Upper lobe of left lung (tissue), 6 donors: ENCODE measurements around the gene ME3. TPM values are rescaled to one million over a fixed set of nuclear protein-coding genes. Genes with fewer than 3 reads are reported as not detected.

Experiments used
- ATAC-seq, 2 donors: fragments of 200-7000 bp; cut with Tn5 transposase; one replicate each; pipeline ENCODE4 v1.9.1; 2022; ENCODE audit warnings: mild to moderate bottlenecking in 2 of 2, moderate library complexity in 2 of 2; ENCODE audit not compliant: low FRiP score in 2 of 2
- DNase-seq, 2 donors: peaks; one replicate each; pipeline ENCODE4 v3.0.0-alpha.2; 2019 to 2020
- H3K27ac ChIP-seq, 4 donors: fragments of 200-600 bp; sonication (generic); one replicate each; pipeline ENCODE4 v1.5.1; 2016 to 2019
- H3K27me3 ChIP-seq, 4 donors: fragments of 200-600 bp; sonication (generic); one replicate each; pipeline ENCODE4 v1.5.1; 2017 to 2019
- H3K36me3 ChIP-seq, 4 donors: fragments of 200-600 bp; sonication (generic); one replicate each; pipeline ENCODE4 v1.5.1; 2016 to 2019
- H3K4me1 ChIP-seq, 4 donors: fragments of 200-600 bp; sonication (generic); one replicate each; pipeline ENCODE4 v1.5.1; 2018 to 2019
- H3K4me3 ChIP-seq, 4 donors: fragments of 200-600 bp; sonication (generic); one replicate each; pipeline ENCODE4 v1.5.1; 2017 to 2019; ENCODE audit warnings: mild to moderate bottlenecking in 2 of 4, moderate library complexity in 1 of 4
- H3K9me3 ChIP-seq, 4 donors: fragments of 200-600 bp; sonication (generic); one replicate each; pipeline ENCODE4 v1.5.1; 2018 to 2019
- CTCF ChIP-seq, 6 experiments: fragments of 450-650 bp in 4 of 6; fragments of 200-600 bp in 2 of 6; sonication (generic) in 2 of 6; IDR thresholded peaks; one replicate each; pipeline ENCODE4 v1.5.1; 2016 to 2019; ENCODE audit warnings: antibody characterized with exemption in 6 of 6
- EP300 ChIP-seq, 4 donors: sonication (generic); formaldehyde crosslinking; IDR thresholded peaks; one replicate each; pipeline ENCODE4 v1.5.1; 2017; ENCODE audit warnings: antibody characterized with exemption in 4 of 4, control low read depth in 2 of 4
- POLR2A ChIP-seq, 4 donors: fragments of 450-650 bp; IDR thresholded peaks; one replicate each; pipeline ENCODE4 v1.5.1; 2016 to 2017; ENCODE audit warnings: antibody characterized with exemption in 4 of 4, mild to moderate bottlenecking in 2 of 4
- POLR2AphosphoS5 ChIP-seq, 2 donors: sonication (generic); formaldehyde crosslinking; IDR thresholded peaks; one replicate each; pipeline ENCODE4 v1.5.1; 2017; ENCODE audit warnings: antibody characterized with exemption in 2 of 2
- WGBS, 2 donors: methylation state at CpG; one replicate each; pipeline ENCODE4 v1.1.5; 2017 to 2018; 5-methylcytosine and 5-hydroxymethylcytosine counted together
- total RNA-seq, 6 donors: library from RNA; depleted of rRNA in 4 of 6; stranded (reverse); fragments of >200 nt in 4 of 6; gene quantifications; one replicate each; pipeline versions ENCODE4 v1.1.0 to v1.2.1, GENCODE V29; 2016 to 2021
- donor health status: DM: no; HTN: no; CAD: no; lungs with moderate emphysema.
- donor health status: DM: no; HTN: yes; CAD: no; lungs with severe emphysema.

ME3 gene
- total RNA-seq, 6 donors from 2014 or later: 19.5 to 56.6 (median 34.7) TPM

GRCh38 chr11:86559311-86559945, 113.0 kb downstream of the ME3 start:
- TF ChIP-seq EP300 (IDR thresholded peaks at IDR 0.05) (no peak), CTCF (IDR thresholded peaks at IDR 0.05) (no peak), POLR2A (IDR thresholded peaks at IDR 0.05) (no peak), POLR2AphosphoS5 (IDR thresholded peaks at IDR 0.05) (peak; percentile 21 to 30)
- no peak for DNase-seq
- peak; percentile 71 to 84 for ATAC-seq
- Histone ChIP-seq H3K4me3 (no peak overlapping the region), H3K4me1 (peaks cover 0 to 15% (median 10%) of the 10 kb centered on the region in 4 donors), H3K9me3 (no peaks in the 10 kb centered on the region), H3K27me3 (no peaks in the 10 kb centered on the region), H3K27ac (peak overlapping the region; percentile 60 to 82 (median 80)), H3K36me3 (no peaks in the 10 kb centered on the region)
- WGBS, 2 donors: 74 to 82% methylated on average over 7 of the region's 7 CpGs

GRCh38 chr11:86558841-86559240, 113.6 kb downstream of the ME3 start:
- Histone ChIP-seq H3K4me1 (peaks cover 0 to 15% (median 10%) of the 10 kb centered on the region in 4 donors), H3K4me3 (no peak overlapping the region), H3K27me3 (no peaks in the 10 kb centered on the region), H3K36me3 (no peaks in the 10 kb centered on the region), H3K27ac (peak overlapping the region; percentile 60 to 82 (median 80)), H3K9me3 (no peaks in the 10 kb centered on the region)
- DNase-seq (no peak), ATAC-seq (no peak)
- TF ChIP-seq POLR2AphosphoS5 (IDR thresholded peaks at IDR 0.05) (no peak), EP300 (IDR thresholded peaks at IDR 0.05) (no peak), CTCF (IDR thresholded peaks at IDR 0.05) (no peak), POLR2A (IDR thresholded peaks at IDR 0.05) (no peak)
- WGBS, 2 donors: 96 to 97% methylated on average over 2 of the region's 2 CpGs

DNA sequence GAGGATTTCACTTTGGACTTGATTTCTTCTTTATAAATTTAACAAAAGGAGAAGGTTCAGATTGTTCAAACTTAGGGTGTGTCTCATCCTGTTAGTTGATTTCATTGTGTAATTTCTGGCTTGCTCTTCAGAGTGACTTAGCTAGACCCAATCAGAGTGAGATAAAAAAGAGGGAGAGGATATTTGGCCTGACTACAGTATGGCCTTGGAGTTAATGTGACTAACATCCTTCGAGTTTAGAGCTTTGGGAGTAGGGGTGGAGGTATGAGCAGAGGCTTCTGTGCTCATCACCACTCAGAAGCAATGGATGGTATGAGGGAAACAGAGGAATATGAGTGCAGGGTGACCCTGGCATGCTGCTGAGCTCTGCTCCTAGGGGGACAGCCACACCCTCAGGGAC, 114.2 kb downstream of the ME3 start:
- Histone ChIP-seq H3K36me3 (no peaks in the 10 kb centered on the region), H3K27me3 (no peaks in the 10 kb centered on the region), H3K9me3 (no peaks in the 10 kb centered on the region), H3K27ac (peak overlapping the region; percentile 60 to 82 (median 80)), H3K4me3 (no peak overlapping the region), H3K4me1 (peaks cover 2 to 15% (median 10%) of the 10 kb centered on the region in 4 donors)
- ATAC-seq (peak in 1 of 2 donors; percentile 92), DNase-seq (no peak)
- TF ChIP-seq POLR2AphosphoS5 (IDR thresholded peaks at IDR 0.05) (peak in 1 of 2 donors; percentile 61), CTCF (IDR thresholded peaks at IDR 0.05) (no peak), POLR2A (IDR thresholded peaks at IDR 0.05) (no peak), EP300 (IDR thresholded peaks at IDR 0.05) (no peak)
- WGBS, 2 donors: 56% methylated on average over 1 of the region's 1 CpG

GRCh38 chr11:86555866-86556265, 116.5 kb downstream of the ME3 start:
- no peak for ATAC-seq
- Histone ChIP-seq H3K4me1 (peaks cover 21 to 28% (median 24%) of the 10 kb centered on the region in 4 donors), H3K4me3 (no peak overlapping the region), H3K9me3 (no peaks in the 10 kb centered on the region), H3K27ac (no peak overlapping the region), H3K36me3 (no peaks in the 10 kb centered on the region), H3K27me3 (no peaks in the 10 kb centered on the region)
- TF ChIP-seq CTCF (IDR thresholded peaks at IDR 0.05) (no peak), EP300 (IDR thresholded peaks at IDR 0.05) (no peak), POLR2AphosphoS5 (IDR thresholded peaks at IDR 0.05) (no peak), POLR2A (IDR thresholded peaks at IDR 0.05) (no peak)
- no peak for DNase-seq

DNA sequence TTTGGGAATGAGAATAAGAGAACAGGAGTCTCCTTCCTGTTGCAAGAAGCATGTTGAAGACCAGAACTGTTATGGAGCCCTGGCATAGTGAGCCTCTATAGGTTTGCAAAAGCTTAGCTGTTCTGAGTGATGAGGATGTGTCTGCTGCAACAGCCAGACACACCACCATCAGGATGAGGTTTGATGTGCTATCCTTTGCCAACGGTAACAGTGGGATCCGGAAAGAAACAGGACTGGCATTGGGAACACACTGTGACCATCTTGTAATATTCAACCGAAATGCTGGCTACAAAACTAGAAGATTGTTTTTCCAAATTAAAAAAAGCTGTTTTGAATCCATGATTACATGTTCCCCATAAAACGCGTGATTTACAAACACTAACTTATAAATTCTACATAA, 117.0 kb downstream of the ME3 start:
- no peak overlapping the region for H3K27ac ChIP-seq
- H3K4me1 ChIP-seq: peaks cover 23 to 30% (median 27%) of the 10 kb centered on the region in 4 donors
- H3K4me3 ChIP-seq: no peak overlapping the region
- no peaks in the 10 kb centered on the region for H3K36me3 ChIP-seq
- TF ChIP-seq EP300 (IDR thresholded peaks at IDR 0.05): no peak
- TF ChIP-seq CTCF (IDR thresholded peaks at IDR 0.05): no peak
- no peak for TF ChIP-seq POLR2AphosphoS5 (IDR thresholded peaks at IDR 0.05)
- TF ChIP-seq POLR2A (IDR thresholded peaks at IDR 0.05): no peak
- ATAC-seq (no peak), DNase-seq (no peak)
- WGBS, 2 donors: 95 to 96% methylated on average over 5 of the region's 5 CpGs
- no peaks in the 10 kb centered on the region for H3K9me3 ChIP-seq
- H3K27me3 ChIP-seq: no peaks in the 10 kb centered on the region
